Amniotic stem cell (primary cell): ENCODE data around the gene CNTN4.

ENCODE experiments used
- DNase-seq: peaks from one replicate; lab custom pipeline; 2025; lab: John Stamatoyannopoulos, UW

Gene CNTN4

DNA sequence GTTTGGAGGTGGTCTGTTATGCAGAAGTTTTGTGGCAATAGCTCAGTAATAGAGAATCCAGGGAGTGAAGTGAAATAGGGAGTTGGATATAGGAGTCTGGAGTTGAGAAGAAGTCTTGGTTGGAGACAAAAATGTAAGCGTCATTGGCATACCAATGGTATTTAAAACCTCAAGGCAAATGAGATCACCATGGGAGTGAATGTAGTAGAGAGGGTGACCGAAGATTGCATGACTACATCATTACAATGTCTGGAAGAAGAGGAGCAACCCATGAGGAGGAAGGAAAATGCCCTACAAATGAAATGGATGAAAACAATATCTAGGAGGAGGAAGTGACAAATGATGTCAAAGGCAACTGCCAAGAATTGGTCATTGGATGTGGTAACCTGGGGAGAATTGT is 54.4 kb downstream of the CNTN4 start:
- DNase-seq, result no peak

DNA sequence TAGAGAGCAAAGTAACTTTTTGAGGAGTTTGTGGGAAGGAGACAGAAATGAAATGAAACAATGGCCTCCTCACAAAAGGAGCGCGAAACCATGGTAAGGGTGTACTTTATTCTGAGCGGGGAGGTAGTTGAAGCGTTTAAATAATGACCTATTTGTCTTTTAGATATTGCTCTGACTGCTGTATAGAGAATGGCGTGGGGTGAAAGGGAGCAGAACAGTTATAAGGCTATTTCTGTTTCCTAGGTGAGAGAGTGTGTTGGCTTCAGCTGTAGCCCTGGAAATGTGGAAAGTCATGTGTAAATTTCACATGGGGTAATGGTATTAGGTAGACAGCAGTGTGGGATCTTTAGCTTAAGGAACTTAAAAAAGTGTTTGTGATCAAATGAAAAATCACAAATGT is 54.9 kb downstream of the CNTN4 start:
- no peak for DNase-seq

DNA sequence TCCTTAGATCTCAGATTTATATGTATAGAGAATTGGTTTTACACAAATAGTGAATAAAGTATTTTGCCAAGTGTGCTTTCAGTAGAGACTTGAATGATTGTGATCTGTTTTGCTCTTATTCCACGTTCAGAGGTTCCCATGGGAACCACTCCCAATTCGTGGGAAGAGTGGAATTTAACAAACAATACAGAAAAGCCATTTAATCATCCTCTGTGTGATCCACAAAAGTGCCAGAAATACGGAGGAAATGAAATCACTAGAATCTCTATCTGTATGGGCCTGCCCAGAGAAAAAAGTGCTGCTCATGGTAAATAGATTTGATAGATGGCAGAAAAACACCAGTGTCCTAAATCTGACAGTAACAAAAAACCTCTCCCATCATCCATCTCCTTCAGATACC is 56.0 kb downstream of the CNTN4 start:
- DNase-seq, result no peak

DNA sequence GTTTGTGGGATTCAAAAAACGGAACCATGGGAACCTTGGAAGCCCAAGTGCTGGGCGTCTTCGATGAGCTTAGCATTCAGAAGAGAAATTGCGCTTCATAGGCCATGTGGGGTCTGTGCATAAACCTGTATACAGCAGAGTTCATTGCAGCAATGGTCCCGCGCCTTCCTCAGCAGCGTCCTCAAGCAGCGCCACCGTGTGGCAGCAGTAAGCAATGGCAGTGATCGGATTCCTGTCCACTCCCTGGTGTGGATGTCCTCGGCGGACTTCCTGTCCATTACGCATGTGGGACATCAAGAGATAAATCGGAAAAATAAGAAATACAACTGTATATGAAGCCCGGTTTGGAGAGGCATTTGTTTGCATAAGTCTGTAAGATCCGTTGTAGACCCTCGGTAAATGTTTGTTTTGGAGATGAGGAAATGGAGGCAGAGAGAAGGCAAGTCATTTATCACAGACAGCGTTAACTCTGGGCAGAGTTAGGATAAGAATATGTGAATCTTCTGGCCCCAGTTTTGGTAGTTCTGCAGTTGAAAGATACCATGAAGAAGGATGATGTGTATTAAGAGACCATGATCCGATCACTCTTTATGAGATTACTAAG is 57.7 kb downstream of the CNTN4 start:
- no peak for DNase-seq

DNA sequence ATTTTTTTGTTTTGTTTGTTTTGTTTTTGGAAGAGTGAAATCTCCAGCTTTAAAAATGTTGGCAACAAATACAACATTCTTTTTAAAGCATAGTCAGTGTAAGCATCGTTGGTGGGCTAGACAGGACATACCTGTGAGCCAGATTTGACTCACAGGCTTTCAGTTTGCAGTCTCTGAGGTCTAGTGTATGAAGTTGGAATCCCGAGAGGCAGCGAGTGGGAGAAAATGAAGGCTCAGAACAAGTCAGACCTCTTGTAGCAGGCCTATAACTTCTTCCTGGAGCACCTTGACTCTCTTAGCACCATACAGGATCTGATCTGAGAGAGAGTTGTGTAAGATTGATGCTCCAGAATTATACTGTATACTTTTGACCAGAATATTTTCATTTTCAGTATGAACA is 60.2 kb downstream of the CNTN4 start:
- no peak for DNase-seq

DNA sequence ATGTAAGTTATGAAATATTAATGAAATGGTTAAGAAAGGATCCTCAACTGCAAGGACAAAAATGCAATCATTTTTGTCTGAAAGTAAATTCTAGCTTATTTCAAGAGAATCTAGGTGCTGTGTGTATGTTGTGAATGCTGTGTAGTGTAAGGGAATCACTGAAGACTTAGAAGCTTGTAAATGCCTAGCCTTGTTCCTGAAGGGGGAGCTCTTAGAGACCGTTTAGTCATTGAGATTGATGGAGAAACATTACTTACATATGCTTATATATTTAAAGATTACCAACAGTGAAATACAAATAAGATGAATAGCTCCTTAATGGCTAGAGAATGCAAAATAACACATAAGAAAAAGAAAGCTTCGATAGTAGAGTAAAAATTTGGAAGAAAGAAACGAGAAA is 67.9 kb downstream of the CNTN4 start:
- DNase-seq, result no peak

DNA sequence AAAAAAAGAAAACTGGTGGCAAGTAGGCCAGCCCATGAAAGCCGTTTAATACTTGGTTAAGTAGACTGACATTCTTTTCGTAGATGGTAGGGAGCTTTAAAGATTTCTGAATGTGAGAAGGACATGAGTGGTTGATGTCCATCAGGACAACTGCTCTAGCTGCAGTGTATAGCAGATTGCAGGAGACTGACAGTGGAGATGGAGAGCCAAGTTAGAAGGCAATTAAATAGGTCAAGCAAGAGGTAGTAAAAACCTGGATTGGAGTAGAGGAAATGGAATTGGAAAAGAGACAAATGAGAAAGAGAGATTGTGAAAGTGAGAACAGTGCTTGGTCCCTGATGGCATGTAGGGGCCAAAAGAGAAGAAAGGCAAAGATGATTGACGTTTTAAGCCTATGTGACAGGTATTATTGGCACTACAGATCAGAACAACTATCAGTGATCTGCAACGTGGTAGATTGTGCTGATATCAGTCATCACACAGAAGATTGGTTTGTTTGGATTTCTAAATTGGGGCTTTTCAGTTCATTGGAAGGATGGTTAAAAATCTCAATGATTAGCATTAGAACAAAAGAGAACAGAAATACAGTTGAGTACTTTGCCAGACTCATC is 74.0 kb downstream of the CNTN4 start:
- no peak for DNase-seq

DNA sequence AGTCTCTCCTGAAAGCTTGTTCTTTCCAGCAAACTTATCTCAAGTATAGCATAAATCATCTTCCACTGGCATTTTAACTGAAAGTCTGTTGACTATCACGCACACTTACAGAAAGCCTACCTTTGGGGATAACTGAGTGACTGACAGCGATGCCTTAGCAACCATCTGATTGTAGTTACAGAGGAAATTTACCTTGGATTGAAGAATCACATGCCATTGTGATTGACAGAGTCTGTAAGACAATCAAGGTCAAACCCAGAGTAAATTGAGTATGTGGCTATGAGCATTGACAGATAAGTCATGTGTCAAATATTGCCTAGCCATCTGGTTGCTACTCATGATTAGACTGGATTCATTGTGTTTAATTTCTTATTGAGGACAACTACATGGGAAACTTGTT is 82.0 kb downstream of the CNTN4 start:
- DNase-seq, result no peak

DNA sequence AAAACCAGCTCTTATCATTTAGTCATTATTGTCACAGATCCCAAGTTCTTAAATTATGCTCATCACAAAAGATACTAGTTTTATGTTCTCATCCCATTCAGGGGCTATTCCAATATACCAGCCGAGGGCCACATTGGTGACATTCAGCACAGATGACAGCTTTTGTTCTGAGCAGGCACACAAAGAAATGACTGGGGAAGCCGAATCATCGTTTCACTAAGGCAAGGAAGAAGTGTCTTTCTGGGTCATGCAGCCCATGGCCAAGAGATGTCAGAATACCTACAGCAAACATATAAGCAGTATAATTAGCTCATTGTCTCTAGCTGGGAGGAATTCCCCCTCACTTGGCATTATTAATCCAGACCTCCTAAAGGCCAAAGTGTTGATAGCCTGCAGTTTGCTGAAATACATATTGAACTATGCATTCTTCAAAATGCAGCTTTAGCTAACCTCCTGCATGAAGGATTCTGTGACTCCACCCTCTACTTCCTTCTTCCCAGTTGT is 100.2 kb downstream of the CNTN4 start:
- DNase-seq, result no peak

DNA sequence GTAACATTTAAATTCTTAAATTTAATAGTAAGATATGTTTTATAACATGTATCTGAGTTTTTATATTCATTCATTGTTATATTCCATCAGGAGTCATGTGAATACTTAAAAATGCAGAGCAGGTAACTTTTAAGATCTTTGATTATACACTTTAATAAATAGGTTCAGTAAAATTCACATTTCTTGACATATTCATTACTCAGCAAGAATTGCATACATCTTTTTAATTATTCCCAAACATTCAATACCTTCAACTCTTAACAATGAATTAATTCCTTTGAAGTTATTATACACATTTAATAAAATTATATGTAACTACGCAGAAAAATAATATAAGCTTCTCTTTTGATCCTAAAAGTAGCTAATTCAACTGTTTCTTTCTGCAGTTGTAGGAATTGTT is 105.4 kb downstream of the CNTN4 start:
- DNase-seq, result no peak

DNA sequence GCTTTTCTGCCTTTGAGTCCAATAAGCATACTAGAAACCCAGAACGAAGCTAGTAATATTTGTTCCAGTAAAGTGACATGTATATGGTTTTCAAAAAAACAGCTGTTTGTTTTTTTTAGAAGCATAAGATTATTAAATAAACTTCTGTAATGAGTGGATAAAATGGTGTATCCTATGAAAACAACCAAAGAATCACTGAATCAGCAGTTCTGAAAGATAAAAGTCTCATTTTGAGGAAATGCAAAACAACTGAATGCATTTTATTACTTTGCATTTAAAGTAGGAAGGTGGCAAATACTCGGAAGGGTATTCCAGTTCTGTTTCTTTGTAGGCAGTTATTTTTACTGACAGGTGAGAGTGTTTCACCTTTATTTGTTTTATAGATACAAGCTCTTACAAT is 107.0 kb downstream of the CNTN4 start:
- DNase-seq, result no peak

DNA sequence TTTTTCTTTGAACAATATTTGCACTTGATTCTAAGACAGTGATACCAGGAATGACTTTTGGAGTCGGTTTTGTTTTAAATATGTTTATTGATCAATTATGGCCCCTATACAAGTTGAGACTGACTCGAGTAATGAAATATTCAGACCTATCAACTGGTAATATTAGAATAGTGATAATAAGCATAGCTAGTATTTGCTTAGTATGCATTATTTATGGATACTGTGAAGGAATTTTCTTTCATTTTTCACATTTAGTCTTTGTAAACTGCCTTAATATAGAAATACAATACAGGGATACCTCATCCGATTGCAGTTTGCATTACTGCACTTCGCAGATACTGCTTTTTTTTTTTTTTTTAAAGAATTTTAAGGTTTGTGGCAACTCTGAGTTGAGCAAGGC is 107.9 kb downstream of the CNTN4 start:
- DNase-seq, result no peak

DNA sequence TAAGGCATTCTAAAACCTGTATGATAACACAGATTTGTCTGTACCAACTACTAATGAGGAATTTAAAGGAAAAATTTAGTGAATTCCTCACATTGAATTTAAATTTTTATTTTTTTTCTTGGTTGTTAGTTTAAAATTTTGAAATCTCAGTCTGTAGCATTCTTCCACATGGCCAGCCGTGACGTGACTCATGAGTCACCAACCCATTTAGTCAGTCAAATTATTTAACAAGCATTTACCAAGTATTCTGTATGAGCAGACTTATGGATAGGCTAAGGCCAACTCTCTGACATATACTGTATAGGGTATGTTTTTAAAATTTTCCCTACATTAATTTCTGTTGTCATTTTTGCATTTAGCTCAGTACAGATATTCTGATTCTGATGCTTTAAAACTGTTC is 112.9 kb downstream of the CNTN4 start:
- no peak for DNase-seq

DNA sequence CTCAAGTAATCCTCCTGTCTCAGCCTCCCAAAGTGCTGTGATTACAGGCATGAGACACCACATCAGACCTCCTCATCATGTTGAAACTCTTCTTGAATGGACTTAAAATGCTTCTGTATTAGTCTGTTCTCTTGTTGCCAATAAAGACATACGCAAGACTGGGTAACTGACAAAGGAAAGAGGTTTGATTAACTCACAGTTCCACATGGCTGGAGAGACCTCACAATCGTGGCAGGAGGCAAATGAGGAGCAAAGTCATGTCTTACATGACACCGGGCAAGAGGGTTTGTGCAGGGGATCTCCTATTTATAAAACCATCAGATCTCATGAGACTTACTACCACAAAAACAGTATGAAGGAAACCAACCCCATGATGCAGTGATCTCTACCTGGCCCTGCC is 113.5 kb downstream of the CNTN4 start:
- DNase-seq, result no peak

DNA sequence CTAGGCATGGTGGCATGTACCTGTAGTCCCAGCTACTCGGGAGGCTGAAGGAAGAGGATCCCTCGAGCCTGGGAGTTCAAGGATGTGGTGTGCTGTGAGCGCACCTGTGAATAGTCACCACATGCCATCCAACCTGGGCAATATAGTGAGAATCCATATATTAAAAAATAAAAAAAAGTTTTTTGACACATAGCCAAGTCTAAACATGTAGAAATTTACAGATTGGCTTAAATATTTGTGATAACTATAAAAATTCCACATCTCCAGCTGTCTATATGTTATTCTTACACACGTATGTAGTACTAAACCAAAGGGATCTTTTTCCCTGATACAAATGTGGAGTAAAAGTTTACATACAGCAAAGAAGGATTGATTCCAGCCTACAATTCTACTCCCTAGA is 119.7 kb downstream of the CNTN4 start:
- DNase-seq, result no peak

DNA sequence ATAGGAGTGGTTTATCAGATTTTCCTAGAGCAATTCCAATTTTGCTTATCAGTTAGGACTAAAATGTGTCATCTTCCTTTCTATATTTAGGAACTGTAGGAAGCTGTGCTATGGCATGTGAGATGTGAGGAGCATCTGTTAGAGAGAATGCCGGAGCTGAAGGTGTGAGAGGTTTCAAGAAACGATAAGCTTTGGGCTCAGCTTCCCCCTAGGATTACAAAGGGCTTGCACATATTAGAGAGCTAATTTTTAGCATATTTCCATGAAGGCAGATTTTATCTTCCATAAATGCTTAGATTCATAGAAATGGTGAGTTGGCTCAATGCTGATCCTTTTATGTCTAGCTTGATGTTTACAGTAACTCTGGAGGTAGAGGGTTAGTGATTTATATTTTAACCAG is 120.2 kb downstream of the CNTN4 start:
- DNase-seq, result no peak

DNA sequence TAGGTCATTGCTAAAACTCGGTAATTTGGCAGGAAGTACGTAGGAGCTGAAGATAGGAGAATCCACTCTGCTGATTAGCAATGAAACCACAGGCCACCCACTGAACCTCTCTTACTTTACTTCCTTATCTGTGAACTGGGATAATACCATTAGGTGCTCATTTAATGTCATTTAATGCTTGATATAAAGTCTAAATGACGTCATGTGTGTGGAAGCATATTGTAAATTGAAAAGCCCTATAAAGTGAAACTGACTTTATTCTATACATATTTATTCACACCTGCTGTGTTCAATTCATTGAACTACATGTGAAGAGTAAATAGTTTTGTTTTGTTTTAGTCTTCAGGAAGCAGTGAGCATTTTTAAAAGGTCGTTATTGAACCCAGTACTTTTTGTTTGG is 137.5 kb downstream of the CNTN4 start:
- no peak for DNase-seq

DNA sequence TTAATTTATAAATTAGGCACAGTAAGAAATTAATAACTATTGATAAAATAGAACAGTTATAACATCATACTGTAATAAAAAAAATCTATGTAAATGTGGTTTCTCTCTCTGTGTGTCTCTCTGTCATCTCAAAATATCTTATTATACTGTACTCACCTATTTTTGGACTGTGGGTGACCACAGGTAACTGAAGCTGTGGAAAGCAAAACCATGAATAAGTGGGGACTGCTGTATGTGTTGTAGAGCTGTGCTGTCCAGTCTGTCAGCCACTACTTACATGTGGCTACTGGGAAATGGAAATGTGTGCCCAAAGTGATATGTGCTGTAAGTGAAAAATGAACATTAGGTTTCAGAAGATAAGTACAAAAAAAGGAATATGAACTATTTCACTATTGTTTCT is 145.5 kb downstream of the CNTN4 start:
- DNase-seq, result no peak

DNA sequence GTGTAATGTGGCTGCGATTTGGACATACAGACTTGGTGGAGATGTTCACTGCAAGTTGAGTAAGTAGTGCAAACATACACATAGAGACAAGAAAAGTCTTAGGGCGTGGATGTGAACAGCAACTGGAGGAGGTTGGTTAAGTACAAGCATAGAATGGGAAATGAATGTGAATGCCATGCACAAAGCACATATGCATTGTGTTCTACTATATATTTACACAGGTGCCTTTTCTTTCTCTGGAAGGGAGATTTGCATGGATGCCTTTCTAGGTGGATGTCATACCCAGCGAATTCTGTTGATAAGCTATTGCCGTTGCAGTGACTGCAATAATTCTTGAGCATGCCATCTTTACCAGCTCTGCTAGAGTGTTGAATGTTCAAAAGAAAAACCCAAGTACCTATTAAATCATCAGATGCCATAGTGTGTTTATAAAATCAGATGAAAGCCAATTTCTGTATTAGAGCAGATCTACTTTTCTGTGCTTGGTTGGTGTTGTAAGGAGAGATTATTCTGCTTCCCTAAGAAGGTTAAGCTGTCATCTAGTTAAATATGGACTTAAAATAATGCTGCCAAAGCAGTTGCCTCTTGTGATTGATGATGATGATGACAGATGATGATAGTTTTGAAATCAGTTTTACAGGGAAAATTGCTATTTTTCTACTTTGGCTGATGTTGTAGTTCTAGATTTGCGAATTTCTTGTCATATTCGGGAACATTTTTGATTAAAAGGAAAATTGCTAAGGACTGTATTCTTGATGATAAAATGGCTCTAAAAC is 148.4 kb downstream of the CNTN4 start:
- no peak for DNase-seq

DNA sequence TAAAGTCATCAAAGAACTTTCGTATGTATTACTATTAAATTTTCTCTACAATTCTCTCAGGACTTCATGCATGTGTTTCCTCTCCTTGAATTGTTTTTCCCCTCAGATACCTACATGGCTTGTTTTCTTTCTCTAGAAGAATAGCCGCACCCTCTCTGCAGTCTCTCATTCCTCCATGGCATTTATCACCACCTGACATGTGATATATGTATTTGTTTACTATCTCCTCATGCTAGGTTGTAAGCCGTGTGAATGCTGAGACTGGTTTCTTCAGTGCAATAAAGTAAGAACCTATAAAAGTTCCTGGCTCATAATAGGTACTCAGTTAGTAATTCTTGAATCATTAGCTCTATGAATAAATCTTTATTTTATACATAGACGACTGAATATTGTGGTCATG is 149.2 kb downstream of the CNTN4 start:
- DNase-seq, result no peak

DNA sequence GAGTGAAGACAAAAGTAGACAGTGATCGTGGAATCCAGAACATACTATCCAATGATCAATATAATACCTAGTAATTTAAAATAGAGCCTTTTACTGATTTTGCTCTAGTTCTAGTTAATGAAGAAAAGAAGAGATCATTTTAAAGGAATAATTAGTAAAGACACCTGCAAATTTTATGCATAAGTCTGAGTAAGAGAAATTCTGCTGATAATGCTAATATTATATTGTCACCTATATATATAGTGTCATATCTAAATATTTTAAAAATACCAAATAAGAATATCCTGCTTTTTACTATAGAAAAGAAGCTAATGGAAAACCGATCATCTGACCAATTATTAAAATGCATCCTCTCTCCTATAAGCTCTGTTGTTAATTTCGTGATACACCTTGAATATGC is 152.1 kb downstream of the CNTN4 start:
- no peak for DNase-seq

DNA sequence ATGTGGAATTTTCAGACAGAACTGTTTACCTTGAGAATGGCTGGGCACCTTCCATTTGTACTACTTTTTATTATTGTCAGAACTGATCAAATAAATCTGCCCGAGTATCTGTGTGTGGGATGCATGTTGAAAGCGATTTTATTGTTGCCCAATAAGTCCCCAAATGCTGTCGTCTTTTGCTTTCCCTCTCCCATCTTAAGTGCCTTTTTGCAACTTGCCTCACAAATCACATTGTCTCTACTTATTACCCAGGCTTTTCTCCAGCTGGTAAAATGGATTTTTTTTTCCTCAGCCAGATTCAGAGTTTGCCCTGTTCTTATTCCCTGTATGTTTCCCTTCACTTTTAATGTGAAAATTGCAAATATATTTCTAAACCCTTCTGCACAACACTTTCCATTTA is 163.1 kb downstream of the CNTN4 start:
- no peak for DNase-seq

DNA sequence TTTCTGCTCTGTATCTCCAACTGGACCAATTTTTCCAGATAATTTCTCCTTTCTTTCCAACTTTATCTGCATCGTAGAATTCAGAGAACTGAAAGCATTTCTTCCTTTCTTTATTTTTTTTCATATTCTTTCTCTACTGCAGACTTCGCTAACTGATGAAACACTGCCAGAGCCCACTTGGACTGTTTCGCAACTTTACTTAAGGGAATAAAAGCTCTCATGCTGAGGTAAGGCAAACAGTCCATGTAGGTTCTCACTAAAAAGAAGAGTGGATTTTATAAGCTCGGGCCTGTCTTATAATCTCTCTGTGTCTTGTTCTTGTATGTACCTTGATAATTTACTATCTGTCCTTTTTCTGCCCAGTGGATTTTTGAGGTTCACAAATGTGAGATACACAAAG is 163.5 kb downstream of the CNTN4 start:
- DNase-seq, result no peak

DNA sequence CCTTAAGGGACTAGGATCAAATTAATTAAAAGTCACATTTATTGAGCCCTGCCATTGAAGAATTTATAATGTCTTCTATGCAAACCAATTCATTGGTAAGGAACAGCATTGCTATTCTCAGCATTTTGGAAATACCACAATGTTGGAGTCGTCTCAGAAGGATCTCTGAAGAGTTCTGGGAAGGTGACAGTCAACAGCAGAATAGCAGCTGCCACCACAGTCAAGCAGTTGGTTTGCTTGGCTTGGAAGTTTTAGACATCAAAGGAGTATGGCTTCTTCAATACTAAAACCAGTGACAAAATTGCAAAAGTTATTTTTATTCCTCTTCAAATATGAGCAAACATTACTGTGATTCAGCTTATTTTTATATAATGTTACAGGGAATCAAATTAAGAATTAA is 167.9 kb downstream of the CNTN4 start:
- DNase-seq, result no peak
